GM23338 (cell line): Measurements from ENCODE around the gene KRTCAP3. TPM values are rescaled to one million over a fixed set of nuclear protein-coding genes. Genes with fewer than 3 reads are reported as not detected.

Experiments used
- ATAC-seq: fragments of 200-7000 bp; cut with Tn5 transposase; 3 replicates; pipeline ENCODE4 v1.9.1; 2020
- DNase-seq: peaks from one replicate; pipeline ENCODE4 v3.0.0-alpha.2; 2015; ENCODE audit warnings: low spot score
- H2AFZ ChIP-seq: fragments of 200-600 bp; sonication (generic); 2 replicates; pipeline ENCODE4 v1.8.0; 2016; ENCODE audit warnings: antibody characterized with exemption, mild to moderate bottlenecking, moderate library complexity
- H3F3A ChIP-seq: fragments of 200-600 bp; sonication (generic); replicated peaks from 2 replicates; pipeline ENCODE4 v1.8.0; 2017; ENCODE audit warnings: antibody characterized with exemption, mixed run types, low read depth
- H3K27ac ChIP-seq: fragments of 200-600 bp; sonication (generic); 2 replicates; pipeline ENCODE4 v1.6.1; 2016; ENCODE audit warnings: low read depth
- H3K27me3 ChIP-seq: fragments of 200-600 bp; sonication (generic); 2 replicates; pipeline ENCODE4 v1.8.0; 2016; ENCODE audit warnings: mild to moderate bottlenecking, mixed run types, moderate library complexity; ENCODE audit not compliant: insufficient read depth
- H3K36me3 ChIP-seq: fragments of 200-600 bp; sonication (generic); 2 replicates; pipeline ENCODE4 v1.8.0; 2016; ENCODE audit warnings: mild to moderate bottlenecking; ENCODE audit not compliant: insufficient read depth
- H3K4me1 ChIP-seq: fragments of 200-600 bp; sonication (generic); 2 replicates; pipeline ENCODE4 v1.8.0; 2016; ENCODE audit warnings: mild to moderate bottlenecking, moderate library complexity; ENCODE audit not compliant: insufficient read depth
- H3K4me2 ChIP-seq: fragments of 200-600 bp; sonication (generic); 2 replicates; pipeline ENCODE4 v1.7.1; 2017; ENCODE audit warnings: mixed run types
- H3K4me3 ChIP-seq: fragments of 200-600 bp; sonication (generic); 2 replicates; pipeline ENCODE4 v1.6.1; 2016; ENCODE audit warnings: mixed run types
- H3K79me2 ChIP-seq: fragments of 200-600 bp; sonication (generic); replicated peaks from 2 replicates; pipeline ENCODE4 v1.8.0; 2017; ENCODE audit warnings: mild to moderate bottlenecking; ENCODE audit not compliant: insufficient read depth
- H3K9me2 ChIP-seq: fragments of 200-600 bp; sonication (generic); 2 replicates; pipeline ENCODE4 v1.8.0; 2017; ENCODE audit not compliant: insufficient read depth
- H4K20me1 ChIP-seq: fragments of 200-600 bp; sonication (generic); replicated peaks from 2 replicates; pipeline ENCODE4 v1.8.0; 2017; ENCODE audit warnings: mild to moderate bottlenecking; ENCODE audit not compliant: insufficient read depth
- H3K27ac Mint-ChIP-seq: 2 replicates; pipeline ENCODE4 v1.8.0; 2020; ENCODE audit warnings: inconsistent platforms, mild to moderate bottlenecking, moderate library complexity, mixed read lengths
- H3K27me3 Mint-ChIP-seq: 3 replicates; pipeline ENCODE4 v1.8.0; 2022; ENCODE audit warnings: low read depth, mild to moderate bottlenecking, moderate library complexity, mixed read lengths, inconsistent platforms; ENCODE audit not compliant: insufficient read depth, poor library complexity
- H3K36me3 Mint-ChIP-seq: 3 replicates; pipeline ENCODE4 v1.8.0; 2021; ENCODE audit warnings: low read depth, mild to moderate bottlenecking, inconsistent platforms, moderate library complexity, mixed read lengths
- H3K4me1 Mint-ChIP-seq: 3 replicates; pipeline ENCODE4 v1.8.0; 2020; ENCODE audit warnings: mild to moderate bottlenecking, inconsistent platforms, mixed read lengths
- H3K4me3 Mint-ChIP-seq: 3 replicates; pipeline ENCODE4 v1.8.0; 2021; ENCODE audit warnings: moderate library complexity, mild to moderate bottlenecking, inconsistent platforms, mixed read lengths
- H3K9me3 Mint-ChIP-seq: 3 replicates; pipeline ENCODE4 v1.8.0; 2020; ENCODE audit warnings: moderate library complexity, mild to moderate bottlenecking, inconsistent platforms, mixed read lengths
- CREB1 ChIP-seq: fragments of 250-450 bp; sonication (Bioruptor Pico); IDR thresholded peaks from 2 replicates; pipeline ENCODE4 v1.5.0; 2020; ENCODE audit warnings: low read depth, mild to moderate bottlenecking, moderate library complexity
- ETS1 ChIP-seq: IDR thresholded peaks from 2 replicates; pipeline ENCODE4 v1.6.1; 2016; ENCODE audit warnings: antibody characterized with exemption
- EZH2 ChIP-seq: fragments of 200-600 bp; sonication (generic); IDR thresholded peaks from one replicate; pipeline ENCODE4 v1.8.0; 2017; ENCODE audit warnings: antibody characterized with exemption, mild to moderate bottlenecking, low read depth; ENCODE audit not compliant: unreplicated experiment
- EZH2phosphoT487 ChIP-seq: fragments of 200-600 bp; sonication (generic); IDR thresholded peaks from one replicate; pipeline ENCODE4 v1.8.1; 2018; ENCODE audit warnings: antibody characterized with exemption; ENCODE audit not compliant: unreplicated experiment
- JUNB ChIP-seq: IDR thresholded peaks from one replicate; pipeline ENCODE4 v1.6.1; 2016; ENCODE audit warnings: antibody characterized with exemption; ENCODE audit not compliant: unreplicated experiment
- NANOG ChIP-seq: IDR thresholded peaks from 2 replicates; pipeline ENCODE4 v1.6.1; 2016; ENCODE audit warnings: antibody characterized with exemption, borderline replicate concordance
- POLR2AphosphoS5 ChIP-seq: IDR thresholded peaks from 2 replicates; pipeline ENCODE4 v1.6.1; 2016; ENCODE audit warnings: antibody characterized with exemption, low read depth
- STAT1 ChIP-seq: IDR thresholded peaks from one replicate; pipeline ENCODE4 v1.6.1; 2016; ENCODE audit warnings: antibody characterized with exemption; ENCODE audit not compliant: unreplicated experiment
- ZNF114 ChIP-seq: fragments of 250-450 bp; sonication (Bioruptor Pico); IDR thresholded peaks from 2 replicates; pipeline ENCODE4 v1.5.0; 2020; ENCODE audit warnings: mild to moderate bottlenecking, moderate library complexity
- ZNF331 ChIP-seq: fragments of 250-450 bp; sonication (Bioruptor Pico); IDR thresholded peaks from 2 replicates; pipeline ENCODE4 v1.5.0; 2020; ENCODE audit warnings: low read depth, mild to moderate bottlenecking, moderate library complexity
- polyA plus RNA-seq: library from polyadenylated mRNA; unstranded; fragments of >200 nt; fragmentation: Nextera tagmentation; extraction: Ambion mirVana; gene quantifications from 2 replicates; pipeline ENCODE4 v1.2.1, GENCODE V29; 2016
- total RNA-seq: library from RNA; depleted of rRNA; stranded (reverse); fragments of >200 nt; shearing (Covaris generic); gene quantifications from 2 replicates; pipeline ENCODE4 v1.2.3, GENCODE V29; 2014
- TF ChIP-seq, protein P1 (sequence below), 2 experiments: fragments of 200-600 bp in 1 of 2; sonication (generic) in 1 of 2; conservative IDR thresholded peaks; 2 replicates each; pipeline versions ENCODE4 v1.5.1 to v1.6.1; 2016 to 2017; ENCODE audit warnings: antibody characterized with exemption in 2 of 2, low read depth in 2 of 2, mild to moderate bottlenecking in 2 of 2, moderate library complexity in 1 of 2
- TF ChIP-seq, protein P2 (sequence below): fragments of 250-450 bp; sonication (Bioruptor Pico); IDR thresholded peaks from 2 replicates; pipeline ENCODE4 v1.5.0; 2020; ENCODE audit warnings: mild to moderate bottlenecking, moderate library complexity

The KRTCAP3 gene
- total and polyA plus RNA-seq, 2 experiments from 2014 or later: 15.8 to 52.4 TPM

DNA sequence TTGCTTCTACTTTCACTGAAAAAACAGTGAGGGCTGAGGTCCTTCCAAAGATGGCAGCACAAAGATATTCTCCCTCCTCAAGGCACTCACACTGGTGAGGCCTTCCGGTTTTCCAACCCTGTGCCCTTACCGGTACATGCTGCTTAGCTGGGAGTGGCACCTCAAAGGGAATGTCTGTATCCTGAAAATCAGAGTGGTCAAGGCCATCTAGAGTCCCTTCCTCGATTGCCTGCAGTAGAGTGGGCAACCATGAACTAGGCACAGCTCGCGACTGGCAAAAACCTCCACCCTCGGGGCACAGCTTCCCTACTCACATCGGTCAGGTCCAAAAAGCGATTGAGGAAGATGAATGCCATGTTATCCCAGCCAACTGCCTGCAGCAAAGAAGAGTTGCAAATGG, 3.4 kb downstream of the KRTCAP3 start (continued):
- no peak for TF ChIP-seq ETS1
- TF ChIP-seq EZH2phosphoT487: no peak
- TF ChIP-seq, protein P1, sequence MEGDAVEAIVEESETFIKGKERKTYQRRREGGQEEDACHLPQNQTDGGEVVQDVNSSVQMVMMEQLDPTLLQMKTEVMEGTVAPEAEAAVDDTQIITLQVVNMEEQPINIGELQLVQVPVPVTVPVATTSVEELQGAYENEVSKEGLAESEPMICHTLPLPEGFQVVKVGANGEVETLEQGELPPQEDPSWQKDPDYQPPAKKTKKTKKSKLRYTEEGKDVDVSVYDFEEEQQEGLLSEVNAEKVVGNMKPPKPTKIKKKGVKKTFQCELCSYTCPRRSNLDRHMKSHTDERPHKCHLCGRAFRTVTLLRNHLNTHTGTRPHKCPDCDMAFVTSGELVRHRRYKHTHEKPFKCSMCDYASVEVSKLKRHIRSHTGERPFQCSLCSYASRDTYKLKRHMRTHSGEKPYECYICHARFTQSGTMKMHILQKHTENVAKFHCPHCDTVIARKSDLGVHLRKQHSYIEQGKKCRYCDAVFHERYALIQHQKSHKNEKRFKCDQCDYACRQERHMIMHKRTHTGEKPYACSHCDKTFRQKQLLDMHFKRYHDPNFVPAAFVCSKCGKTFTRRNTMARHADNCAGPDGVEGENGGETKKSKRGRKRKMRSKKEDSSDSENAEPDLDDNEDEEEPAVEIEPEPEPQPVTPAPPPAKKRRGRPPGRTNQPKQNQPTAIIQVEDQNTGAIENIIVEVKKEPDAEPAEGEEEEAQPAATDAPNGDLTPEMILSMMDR (conservative IDR thresholded peaks at IDR 0.05; ENCODE audit: low read depth in 2 of 2): no peak
- no peak for TF ChIP-seq ZNF331 (CRISPR knock-in tag)
- TF ChIP-seq POLR2AphosphoS5: no peak
- no peak for TF ChIP-seq ZNF114 (CRISPR knock-in tag)

- H3K4me1 ChIP-seq: peaks cover 7% of the 10 kb centered on the region
- H3K36me3 Mint-ChIP-seq: peaks cover 24% of the 10 kb centered on the region
- ATAC-seq: no peak
- TF ChIP-seq, protein P2, sequence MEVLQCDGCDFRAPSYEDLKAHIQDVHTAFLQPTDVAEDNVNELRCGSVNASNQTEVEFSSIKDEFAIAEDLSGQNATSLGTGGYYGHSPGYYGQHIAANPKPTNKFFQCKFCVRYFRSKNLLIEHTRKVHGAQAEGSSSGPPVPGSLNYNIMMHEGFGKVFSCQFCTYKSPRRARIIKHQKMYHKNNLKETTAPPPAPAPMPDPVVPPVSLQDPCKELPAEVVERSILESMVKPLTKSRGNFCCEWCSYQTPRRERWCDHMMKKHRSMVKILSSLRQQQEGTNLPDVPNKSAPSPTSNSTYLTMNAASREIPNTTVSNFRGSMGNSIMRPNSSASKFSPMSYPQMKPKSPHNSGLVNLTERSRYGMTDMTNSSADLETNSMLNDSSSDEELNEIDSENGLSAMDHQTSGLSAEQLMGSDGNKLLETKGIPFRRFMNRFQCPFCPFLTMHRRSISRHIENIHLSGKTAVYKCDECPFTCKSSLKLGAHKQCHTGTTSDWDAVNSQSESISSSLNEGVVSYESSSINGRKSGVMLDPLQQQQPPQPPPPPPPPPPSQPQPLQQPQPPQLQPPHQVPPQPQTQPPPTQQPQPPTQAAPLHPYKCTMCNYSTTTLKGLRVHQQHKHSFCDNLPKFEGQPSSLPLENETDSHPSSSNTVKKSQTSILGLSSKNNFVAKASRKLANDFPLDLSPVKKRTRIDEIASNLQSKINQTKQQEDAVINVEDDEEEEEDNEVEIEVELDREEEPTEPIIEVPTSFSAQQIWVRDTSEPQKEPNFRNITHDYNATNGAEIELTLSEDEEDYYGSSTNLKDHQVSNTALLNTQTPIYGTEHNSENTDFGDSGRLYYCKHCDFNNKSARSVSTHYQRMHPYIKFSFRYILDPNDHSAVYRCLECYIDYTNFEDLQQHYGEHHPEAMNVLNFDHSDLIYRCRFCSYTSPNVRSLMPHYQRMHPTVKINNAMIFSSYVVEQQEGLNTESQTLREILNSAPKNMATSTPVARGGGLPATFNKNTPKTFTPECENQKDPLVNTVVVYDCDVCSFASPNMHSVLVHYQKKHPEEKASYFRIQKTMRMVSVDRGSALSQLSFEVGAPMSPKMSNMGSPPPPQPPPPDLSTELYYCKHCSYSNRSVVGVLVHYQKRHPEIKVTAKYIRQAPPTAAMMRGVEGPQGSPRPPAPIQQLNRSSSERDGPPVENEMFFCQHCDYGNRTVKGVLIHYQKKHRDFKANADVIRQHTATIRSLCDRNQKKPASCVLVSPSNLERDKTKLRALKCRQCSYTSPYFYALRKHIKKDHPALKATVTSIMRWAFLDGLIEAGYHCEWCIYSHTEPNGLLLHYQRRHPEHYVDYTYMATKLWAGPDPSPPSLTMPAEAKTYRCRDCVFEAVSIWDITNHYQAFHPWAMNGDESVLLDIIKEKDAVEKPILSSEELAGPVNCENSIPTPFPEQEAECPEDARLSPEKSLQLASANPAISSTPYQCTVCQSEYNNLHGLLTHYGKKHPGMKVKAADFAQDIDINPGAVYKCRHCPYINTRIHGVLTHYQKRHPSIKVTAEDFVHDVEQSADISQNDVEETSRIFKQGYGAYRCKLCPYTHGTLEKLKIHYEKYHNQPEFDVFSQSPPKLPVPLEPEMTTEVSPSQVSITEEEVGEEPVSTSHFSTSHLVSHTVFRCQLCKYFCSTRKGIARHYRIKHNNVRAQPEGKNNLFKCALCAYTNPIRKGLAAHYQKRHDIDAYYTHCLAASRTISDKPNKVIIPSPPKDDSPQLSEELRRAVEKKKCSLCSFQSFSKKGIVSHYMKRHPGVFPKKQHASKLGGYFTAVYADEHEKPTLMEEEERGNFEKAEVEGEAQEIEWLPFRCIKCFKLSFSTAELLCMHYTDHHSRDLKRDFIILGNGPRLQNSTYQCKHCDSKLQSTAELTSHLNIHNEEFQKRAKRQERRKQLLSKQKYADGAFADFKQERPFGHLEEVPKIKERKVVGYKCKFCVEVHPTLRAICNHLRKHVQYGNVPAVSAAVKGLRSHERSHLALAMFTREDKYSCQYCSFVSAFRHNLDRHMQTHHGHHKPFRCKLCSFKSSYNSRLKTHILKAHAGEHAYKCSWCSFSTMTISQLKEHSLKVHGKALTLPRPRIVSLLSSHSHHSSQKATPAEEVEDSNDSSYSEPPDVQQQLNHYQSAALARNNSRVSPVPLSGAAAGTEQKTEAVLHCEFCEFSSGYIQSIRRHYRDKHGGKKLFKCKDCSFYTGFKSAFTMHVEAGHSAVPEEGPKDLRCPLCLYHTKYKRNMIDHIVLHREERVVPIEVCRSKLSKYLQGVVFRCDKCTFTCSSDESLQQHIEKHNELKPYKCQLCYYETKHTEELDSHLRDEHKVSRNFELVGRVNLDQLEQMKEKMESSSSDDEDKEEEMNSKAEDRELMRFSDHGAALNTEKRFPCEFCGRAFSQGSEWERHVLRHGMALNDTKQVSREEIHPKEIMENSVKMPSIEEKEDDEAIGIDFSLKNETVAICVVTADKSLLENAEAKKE (CRISPR knock-in tag): no peak
- TF ChIP-seq NANOG (no peak), JUNB (no peak), POLR2AphosphoS5 (no peak), EZH2 (no peak), ZNF331 (CRISPR knock-in tag) (no peak), STAT1 (no peak), CREB1 (CRISPR knock-in tag) (no peak), ETS1 (no peak), ZNF114 (CRISPR knock-in tag) (no peak)
- TF ChIP-seq, protein P1 (conservative IDR thresholded peaks at IDR 0.05; ENCODE audit: low read depth in 2 of 2): no peak
Measured at GRCh38 chr2:27446057-27446456, 3.9 kb downstream of the KRTCAP3 start.

More at GRCh38 chr2:27446057-27446456, 3.9 kb downstream of the KRTCAP3 start:
- Histone ChIP-seq H3F3A (peaks cover 13% of the 10 kb centered on the region), H3K27ac (no peak overlapping the region), H2AFZ (no peak overlapping the region), H3K27me3 (no peaks in the 10 kb centered on the region), H4K20me1 (no peaks in the 10 kb centered on the region; the same call in 1 of the 2 replicates), H3K79me2 (no peaks in the 10 kb centered on the region; the same call in 1 of the 2 replicates), H3K36me3 (no peaks in the 10 kb centered on the region; the same call in 1 of the 2 replicates), H3K4me3 (no peak overlapping the region), H3K9me2 (no peaks in the 10 kb centered on the region), H3K4me2 (no peak overlapping the region)
- Mint-ChIP-seq H3K27me3 (peaks cover 8% of the 10 kb centered on the region), H3K9me3 (no peaks in the 10 kb centered on the region), H3K4me1 (peaks cover 14% of the 10 kb centered on the region), H3K27ac (no peak overlapping the region), H3K4me3 (no peak overlapping the region)
- DNase-seq: no peak
